HG03103 (cell line): ENCODE data around the gene ALOX12B.
"Not testable (repeated sequence)": the region's sequence is repeated elsewhere in the genome, so short reads cannot be mapped to it uniquely, and the experiment has no call there.

ENCODE experiments used
- ATAC-seq: cut with Tn5 transposase; IDR thresholded peaks from one replicate; pipeline ENCODE4 v1.9.1; 2021; ENCODE audit warnings: low read depth; ENCODE audit not compliant: unreplicated experiment

Gene ALOX12B

DNA sequence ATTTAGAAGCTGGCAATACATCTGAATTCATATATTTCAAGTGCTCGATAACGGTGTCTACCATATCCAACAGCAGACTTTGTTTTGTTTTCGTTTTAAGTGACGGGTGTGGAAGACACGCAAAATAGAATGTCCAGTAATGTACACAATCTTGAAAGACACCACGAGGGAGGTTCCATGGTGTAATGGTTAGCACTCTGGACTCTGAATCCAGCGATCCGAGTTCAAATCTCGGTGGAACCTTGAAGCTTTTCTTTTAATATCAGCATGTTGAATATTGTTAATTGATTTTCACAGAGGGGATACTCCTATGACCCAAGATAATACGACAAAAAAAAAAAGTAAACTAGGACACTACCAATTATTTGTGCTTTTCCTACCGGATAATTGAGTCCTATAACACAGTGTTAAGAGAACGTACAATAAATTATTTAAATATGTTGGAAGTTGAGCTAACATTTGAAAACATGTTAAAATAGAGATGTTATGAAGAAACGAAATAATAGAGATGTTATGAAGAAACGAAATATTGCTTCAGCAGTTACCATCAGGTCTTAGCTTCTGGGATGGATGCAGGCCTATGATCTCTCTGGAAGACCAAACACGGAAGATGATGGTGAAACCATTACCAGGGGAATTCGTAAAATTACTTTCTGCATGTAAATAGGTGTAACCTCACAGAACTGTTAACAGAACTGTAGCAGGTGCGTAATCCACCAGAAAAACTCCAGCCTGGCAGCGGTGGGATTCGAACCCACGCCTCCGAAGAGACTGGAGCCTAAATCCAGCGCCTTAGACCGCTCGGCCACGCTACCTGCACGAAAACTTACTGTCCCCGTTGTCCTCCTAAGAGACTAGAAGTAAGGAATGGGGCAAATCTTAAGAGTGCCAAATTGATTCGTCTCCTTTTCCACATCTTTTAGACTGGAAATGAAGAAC, 32.3 kb upstream of the ALOX12B start:
- no peak for ATAC-seq

DNA sequence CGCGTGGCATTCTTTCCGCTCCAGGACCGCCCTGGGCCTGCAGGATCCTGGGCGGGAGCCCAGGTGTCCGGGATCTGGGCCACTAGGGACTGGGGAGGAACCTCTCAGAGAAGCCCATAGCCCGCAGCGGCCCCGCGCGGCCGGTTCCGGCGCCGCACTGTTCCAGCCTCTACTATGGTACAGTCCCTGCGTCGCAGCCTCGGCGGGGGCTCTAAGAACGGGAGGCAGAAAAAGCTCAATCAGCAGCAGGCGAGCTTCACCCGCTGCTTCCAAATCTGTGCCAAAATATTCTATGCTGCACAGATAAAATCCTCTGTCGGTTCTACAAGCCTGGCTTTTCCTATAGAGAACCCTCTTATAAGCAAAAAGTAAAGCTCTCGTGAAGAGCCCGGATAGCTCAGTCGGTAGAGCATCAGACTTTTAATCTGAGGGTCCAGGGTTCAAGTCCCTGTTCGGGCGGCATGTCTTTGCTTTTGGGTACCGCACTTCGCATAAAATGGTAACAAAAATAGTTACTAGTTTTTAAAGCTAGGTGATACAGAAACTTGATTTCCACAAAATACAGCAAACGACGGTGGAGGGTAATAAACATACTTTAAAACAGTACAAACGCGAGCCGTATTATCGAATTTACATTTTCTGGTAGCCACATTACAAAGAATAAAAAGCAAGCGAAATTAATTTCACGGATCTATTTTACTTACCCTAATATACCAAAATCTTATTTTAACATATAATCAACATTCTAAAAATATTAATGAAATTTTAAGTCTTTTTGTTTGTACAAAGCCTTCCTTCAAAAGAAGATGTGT, 31.5 kb upstream of the ALOX12B start:
- ATAC-seq: no peak

DNA sequence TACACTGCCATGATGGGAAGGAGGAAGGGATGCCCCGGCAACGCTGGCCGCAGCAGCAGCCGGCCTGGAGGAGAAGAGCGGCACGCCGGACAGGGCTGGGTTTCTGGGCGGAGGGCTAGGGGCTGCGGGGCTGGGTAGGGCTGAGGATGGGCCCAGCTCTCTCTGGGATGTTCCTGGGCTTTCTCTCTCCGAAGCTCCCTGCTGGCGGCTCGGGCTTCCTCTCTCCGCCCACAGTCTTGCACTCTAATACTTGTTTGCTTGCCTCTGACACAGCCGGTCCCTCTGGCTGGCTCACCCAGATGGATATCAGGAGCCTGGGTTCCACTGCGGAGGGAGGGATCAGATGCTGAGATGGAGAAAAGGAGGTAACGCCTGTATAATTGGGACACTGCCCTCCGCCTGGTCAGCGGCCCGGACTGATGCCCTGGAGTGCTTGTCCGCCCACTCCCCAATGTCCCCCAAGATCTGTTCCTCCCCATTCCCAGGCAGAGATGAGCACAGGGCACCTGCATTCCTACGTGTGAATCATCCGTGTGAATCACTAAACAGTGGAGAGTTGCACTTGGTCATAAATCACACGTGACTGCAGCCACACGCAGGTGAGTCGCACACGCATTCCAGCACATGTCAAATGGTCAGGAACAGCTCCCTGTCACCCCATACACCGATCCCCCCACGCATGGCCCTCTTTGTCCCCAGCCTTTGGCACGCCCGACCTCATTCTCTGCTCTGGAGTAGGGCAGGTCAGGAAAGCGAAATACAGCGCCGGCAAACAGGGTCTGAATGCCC, 30.7 kb upstream of the ALOX12B start, which contains the start of gene ALOXE3:
Gene ALOXE3 (minus strand): TSS at position 535 of the 789 bp plus-strand sequence. CDS start 524 bp downstream, at position 11.
- no peak for ATAC-seq

DNA sequence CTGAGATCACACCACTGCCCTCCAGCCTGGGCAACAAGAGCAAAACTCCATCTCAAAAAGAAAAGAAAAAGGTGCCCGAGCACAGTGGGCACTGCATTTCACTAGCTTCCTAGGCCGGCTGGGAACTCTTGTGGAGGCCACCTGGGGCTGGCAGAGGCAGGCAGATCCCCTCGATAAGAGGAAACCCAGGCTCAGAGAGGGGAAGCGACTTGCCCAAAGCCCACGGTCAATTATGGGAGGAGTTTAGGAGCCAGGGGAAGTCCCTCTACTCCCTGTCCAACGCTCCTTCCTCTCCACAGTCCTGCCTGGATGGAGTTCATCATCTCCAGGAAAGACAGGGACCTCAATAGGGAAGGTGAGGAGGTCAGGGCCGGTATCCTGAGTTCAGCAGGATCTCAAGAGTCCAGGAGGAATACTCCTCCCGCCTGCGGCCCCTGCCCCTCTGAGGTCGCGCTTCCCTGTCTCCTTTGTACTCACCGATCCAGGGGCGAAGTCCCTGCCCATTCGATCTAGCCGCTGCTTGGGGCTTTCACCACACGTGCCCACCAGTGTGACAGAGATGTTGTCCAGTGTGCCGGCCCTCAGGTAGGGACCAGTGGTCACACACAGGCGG, 30.0 kb upstream of the ALOX12B start:
- no peak for ATAC-seq

DNA sequence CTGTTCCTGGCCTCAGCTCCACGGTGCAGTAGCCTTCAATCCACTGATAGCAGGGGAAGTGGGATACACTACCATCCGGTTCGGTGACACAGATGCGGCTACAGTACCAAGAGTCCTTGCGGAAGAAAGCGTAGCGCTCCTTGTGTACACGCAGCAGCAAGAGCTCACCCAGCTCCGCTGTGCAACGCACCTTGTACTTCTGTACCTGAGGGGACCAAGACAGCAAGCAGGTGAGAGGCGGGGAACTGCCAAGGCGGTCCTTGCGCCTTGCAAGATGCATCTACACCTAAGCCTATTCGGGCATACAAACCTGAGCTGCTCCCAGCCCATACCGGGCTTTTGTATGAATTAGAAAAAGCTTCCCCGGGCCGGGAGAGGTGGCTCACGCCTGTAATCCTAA, 29.3 kb upstream of the ALOX12B start:
- no peak for ATAC-seq

DNA sequence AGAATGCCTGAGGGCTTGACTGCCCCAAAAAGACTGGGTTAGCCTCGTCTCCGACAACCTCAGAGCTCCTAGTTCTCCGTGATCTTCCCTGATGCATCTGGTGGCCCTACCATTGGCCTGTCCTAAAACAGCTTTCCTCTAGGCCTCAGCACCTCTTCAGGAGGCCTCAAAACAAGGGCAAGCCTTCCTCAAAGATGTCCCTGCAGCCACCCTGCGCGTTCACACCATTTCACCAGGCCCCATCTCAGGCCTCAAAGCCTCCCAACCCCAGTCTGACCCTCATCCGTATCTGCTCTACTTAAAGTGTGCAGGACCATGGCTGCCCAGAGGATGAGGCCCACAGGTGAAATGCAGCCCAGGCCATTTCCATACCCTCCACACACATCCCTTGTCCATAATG, 23.4 kb upstream of the ALOX12B start:
- no peak for ATAC-seq

DNA sequence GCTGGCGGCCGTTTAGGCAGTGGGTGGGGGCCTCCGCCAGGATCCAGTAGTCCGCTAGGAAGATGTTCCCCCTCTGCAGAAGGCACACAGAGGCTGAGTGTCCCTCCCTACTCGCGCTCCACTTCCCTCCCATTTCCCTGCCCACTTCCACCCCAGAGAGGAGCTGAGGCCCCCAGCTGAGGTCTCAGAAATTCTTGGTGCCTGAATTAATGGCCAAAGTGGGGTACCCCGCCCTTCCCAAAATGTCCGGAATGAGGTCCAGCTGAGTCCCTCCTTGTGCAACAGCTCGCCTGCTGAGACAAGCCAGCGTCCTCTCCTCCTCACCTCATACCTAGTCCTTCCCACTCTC, 22.9 kb upstream of the ALOX12B start:
- no peak for ATAC-seq

DNA sequence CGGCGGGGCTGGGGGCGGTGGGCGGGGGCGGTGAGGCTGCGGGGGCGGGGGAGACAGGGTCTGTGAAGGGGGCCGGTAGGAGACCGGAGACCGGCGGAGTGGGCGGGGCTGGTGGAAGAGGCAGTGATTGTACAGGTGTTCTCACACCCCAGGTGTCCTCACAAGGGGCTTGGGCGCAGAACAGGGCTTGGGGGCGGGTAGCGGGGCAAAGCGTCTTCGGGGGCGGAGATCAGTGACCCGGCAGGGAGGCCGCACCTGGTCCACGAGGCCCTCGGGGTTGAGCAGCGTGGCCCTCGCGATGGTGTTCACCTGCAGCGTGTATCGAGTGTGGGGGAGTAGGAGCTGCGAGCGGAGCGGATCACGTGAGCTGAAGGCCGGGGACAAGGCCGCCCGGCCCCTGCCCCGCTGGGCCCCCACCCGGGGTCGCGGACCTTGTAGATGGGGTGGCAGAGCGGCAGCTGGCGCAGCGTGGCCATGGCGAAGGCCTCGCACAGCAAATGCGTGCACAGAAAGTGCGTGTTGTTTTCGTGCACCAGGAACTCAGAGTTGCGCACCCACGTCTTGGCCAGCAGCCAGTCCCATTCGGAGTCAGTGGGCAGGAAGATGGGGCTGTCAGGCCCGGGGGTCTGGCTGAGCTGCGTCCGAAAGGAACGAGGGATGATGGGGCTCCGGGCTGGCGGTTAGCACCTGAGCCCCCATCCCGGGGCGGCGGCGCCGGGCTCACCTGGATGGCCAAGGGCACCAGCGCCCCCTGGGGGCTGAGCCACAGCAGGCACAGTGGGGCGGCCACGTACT, 22.3 kb upstream of the ALOX12B start:
- no peak for ATAC-seq

DNA sequence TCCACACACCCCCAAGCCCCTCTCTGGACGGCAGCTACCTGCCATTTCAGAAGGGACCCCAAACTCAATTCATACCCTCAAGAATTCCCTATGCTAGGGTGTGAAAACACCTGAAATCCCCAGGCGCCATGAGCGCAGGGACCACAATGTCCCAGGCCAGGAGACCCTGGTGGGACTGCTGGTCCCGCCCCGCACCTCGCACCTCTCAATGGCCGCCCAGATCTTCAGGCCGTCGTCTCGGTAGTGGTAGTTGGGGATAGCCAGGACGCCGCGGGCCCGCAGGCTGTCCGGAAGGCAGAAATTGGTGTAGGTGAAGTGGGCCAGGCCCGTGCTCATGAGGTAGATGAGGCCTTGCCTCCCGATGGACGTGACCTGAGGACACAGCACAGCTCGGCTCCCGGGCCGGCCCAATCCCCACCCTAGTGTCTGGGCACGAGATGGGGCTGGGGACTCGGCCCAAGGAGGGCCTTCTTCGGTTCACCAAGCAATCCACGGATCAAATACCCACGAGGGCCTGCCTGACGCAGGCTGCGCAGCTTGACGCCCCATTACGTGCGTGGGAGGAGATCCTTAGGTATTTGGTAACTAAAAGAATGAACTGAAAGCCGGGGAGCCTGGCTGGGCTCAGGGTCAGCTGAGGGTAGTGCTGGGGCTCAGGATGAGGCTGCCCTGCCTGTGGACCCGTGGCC, 21.6 kb upstream of the ALOX12B start:
- ATAC-seq: no peak

DNA sequence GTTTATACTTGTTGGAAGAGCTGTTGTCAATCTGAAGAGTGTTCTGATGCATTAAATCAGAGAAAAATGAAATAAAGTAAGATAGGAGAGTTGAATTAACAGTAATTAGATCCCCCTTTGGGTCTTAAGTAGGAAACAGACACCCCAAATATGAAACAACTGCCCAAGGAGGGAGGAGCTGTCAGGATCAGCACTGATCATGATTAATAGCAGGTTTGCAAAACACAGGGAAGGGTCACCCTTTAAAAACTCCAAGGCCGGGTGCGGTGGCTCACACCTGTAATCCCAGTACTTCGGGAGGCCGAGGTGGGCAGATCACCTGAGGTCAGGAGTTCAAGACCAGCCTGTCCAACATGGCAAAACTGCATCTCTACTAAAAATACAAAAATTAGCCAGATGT, 19.5 kb upstream of the ALOX12B start:
- not testable (repeated sequence) for ATAC-seq

DNA sequence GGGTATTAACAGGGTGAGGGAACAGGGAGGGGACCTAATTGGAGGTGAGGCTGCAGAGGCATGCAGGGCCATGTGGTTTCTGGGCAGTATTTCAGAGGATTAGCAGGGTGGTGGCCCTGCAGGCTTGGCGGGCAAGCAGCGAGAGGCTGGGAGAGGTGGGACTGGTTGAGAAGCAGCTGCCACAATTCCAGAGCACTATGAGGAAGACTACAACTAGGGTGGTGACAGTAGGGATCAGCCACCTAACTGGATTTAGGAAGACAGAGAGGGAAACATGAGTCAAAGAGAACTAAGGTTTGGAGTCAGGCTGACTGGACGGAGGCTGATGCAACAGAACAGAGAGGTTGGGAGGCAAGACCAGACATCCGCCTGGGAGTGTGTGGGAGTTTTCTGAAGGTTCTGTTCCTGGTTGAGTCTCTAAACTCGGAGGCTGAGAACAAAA, 18.5 kb upstream of the ALOX12B start:
- no peak for ATAC-seq

DNA sequence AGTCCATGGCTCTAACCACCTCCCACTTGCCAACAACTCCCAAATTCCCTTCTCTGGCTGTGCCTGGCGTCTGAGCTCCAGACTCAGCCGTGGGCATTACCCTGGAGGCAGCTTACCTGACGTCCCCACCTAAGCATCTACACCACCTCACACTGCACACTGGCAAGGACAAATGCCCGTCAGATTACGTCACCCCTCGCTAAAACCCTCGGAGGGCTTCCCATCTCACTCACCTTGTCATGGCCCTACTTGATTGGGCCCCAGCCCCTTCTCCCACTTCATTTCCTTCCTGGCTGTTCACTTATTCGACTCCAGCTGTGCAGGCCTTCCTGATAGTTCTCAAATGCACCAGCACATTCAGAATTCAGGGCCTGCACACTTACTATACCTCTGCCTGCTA, 17.4 kb upstream of the ALOX12B start:
- no peak for ATAC-seq

DNA sequence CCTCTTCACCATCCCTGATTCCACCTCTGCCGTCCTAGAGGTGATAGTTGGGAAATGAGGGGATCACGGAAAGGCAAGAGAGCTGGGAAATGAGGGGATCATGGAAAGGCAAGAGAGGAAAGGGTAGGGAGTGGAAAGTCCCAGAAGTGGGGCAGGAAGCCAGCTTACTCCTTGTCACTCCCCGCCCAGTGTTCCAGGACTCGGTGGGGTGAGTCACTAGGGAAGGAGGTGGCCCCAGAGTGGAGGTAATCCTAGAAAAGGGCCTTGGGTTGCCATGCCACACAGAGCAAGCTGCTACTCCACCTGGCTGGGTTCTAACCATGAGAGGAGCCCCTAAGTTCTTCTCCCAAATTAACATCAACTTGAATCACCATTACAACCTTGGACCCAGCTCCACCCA, 16.0 kb upstream of the ALOX12B start:
- no peak for ATAC-seq

DNA sequence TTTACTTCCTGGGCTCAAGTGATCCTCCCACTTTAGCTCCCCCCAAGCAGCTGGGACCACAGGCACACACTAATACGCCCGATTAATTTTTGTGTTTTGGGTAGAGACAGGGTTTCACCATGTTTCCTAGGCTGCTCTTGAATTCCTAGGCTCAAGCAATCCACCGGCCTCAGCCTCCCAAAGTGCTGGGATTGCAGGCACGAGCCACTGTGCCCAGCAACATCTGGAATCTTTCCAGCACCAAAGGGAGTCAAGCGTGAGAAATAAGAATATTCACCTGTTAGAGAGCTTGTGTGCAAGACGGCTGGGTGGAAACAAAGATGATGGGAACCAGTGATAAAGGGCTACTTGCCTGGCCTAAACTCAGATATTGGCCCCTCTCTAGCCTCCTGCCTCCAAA, 14.2 kb upstream of the ALOX12B start:
- no peak for ATAC-seq

DNA sequence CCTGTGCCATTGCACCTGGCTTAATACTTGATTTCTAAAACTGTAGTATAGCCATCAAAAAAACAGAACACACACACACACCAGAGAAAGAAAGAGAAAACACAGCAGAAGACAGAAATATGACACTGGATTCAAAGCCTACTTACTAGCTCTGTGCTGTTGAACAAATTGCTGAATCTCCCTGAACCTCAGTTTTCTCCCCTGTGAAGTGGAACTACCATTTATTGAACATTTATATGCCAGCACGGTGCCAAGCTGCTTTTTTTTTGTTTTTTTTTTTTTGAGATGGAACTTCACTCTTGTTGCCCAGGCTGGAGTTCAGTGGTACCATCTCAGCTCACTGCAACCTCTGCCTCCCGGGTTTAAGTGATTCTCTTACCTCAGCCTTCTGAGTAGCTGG, 13.2 kb upstream of the ALOX12B start:
- ATAC-seq: no peak

DNA sequence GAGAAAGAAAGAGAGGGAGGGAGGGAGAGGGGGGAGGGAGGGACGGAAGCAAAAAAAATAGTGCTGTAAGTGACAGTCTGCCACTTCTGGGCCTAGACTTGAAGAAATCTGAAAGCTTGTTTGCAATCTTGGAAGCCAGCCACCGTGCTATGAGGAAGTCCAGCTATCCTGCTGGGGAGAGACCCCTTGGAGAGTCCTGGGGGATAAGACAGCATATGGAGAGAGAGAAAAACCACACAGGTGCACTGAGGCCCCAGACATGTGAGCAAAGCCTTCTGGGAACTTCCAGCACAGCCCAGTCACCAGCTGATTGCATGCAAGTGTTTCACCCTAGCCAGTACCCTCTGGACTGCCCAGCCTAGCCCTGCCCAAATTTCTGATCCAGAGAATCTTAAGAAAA, 12.6 kb upstream of the ALOX12B start:
- no peak for ATAC-seq

DNA sequence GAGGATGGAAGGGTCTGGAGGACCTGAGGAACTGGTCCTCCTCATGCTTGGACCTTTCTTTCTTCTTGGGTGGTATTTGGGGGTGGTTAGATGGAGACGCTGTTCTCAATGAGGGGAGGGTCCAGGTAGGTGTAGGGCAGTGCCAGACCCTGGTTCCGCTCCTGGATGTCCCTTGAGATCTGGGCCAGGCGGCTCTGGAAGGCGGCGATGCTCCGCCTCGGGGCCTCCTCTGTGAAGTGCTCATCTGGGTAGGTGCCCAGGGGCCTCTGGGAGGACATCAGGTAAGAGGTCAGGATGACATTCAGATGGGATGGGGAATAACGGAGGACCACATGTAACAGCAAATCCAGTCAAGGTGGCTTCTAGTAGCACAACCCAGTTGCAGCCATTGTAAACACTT, 9.0 kb upstream of the ALOX12B start:
- ATAC-seq: no peak

DNA sequence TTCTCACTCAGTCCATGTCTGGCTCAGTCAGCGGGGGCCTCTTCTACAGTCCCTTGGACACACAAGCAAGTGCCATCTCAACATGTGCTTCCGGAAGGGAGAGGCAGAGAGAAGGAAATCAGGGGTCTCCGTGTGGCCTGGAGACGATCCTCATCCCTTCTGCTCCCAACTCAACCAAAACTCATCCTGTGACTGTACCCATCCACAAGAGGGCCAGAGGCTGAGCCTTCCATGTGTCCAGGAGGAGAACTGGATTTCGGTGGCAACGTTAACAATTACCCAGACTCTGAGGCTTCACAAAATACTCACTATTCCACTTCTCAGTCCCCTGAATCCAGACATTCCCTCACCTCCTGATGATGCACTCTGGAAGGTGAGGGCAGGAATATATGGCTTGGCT, 7.8 kb upstream of the ALOX12B start:
- ATAC-seq: no peak

DNA sequence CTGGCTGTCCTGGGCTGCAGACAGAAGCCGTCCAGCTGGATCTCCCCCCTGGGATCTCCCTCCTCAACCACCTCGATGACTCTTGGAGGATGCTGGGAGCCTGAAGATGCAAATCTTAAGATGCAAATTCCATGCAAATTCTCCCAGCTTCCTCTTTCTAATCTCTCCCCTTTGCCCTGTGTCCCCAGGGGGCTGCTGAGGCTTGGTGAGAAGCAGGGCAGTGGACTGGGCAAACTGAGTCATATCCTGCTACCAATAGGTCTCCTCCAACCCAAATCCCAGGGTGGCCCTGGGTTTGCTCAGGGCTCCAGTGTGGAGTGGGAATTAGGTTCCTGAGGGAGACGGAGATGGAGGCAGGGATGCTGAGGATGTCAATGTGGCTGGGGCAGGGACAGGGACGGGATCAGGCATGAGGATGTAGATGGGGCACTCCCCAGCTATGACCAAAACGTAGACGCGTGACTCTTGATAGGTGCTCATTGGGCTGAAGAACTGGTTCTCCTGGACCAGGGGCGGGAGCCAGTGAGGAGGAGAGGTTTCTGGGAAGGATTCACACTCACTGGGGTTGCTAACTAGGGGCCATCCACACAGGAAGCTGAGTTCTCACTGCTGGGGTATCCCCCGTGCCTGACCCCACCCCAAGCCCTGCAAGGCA, 3.6 kb upstream of the ALOX12B start:
- no peak for ATAC-seq
